Measurements from ENCODE around the gene MED31.
A peak's percentile ranks its signal among the peaks of the same experiment; 100 is the strongest.
"Not testable (repeated sequence)": the region's sequence is repeated elsewhere in the genome, so short reads cannot be mapped to it uniquely, and the experiment has no call there.

Gene MED31

DNA sequence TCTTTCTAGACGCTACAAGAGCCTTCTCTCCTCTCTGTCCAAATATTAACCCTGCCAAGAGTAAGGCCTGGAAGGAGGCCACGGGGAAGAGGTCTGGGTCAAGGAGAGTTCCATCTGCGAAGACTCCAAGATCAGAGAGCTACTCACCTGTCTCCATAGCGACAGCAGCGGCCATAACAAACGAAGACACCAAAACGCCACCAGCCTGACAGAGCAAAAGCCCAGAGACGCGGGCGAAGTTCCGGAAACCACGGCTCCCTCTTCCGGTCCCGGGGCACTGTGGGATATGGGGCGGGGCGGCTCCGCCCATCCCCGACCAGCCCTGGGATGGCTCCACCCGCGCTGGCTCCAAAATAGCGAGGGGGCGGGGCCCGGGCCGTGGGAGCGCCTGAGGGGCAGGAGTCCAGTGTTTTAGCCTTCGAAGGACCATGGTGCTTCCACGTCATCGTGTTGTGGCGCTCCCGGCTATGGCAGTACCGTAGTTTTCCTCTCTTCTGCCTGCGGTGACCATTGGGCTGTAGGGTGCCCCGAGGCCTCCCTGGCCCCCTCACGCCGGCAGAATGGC is at the start of gene MED31, which contains the start of gene C17orf100:
Gene MED31, minus strand, starts transcription at position 252 of the 565 bp plus-strand sequence. Its CDS starts 77 bp downstream, at position 175.
Gene C17orf100, plus strand, starts transcription at position 409 of the 565 bp plus-strand sequence. Its CDS starts 152 bp downstream, at position 561.
- peak; percentile 87 to 89 for DNase-seq (ENCODE audit: low read depth in 2 of 2)

DNA sequence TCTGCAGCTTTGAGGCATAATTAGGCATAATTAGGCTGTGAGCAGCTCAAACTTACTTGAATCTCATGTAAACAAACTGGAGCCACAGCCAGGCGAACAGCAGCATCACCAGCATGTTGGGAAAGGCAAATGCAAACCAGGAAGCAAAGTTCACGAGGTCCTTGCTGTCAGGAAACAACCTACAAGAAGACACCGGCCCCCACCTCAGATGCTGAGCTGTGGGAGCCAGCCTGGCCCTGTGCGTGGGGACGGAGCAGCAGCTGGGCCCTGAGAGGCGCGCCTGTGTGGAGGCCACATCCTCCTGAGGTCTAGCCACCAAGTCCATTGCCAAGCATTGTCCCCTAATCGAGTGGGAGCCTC is 49.5 kb upstream of the MED31 start:
- no peak for DNase-seq (ENCODE audit: low read depth in 2 of 2)

DNA sequence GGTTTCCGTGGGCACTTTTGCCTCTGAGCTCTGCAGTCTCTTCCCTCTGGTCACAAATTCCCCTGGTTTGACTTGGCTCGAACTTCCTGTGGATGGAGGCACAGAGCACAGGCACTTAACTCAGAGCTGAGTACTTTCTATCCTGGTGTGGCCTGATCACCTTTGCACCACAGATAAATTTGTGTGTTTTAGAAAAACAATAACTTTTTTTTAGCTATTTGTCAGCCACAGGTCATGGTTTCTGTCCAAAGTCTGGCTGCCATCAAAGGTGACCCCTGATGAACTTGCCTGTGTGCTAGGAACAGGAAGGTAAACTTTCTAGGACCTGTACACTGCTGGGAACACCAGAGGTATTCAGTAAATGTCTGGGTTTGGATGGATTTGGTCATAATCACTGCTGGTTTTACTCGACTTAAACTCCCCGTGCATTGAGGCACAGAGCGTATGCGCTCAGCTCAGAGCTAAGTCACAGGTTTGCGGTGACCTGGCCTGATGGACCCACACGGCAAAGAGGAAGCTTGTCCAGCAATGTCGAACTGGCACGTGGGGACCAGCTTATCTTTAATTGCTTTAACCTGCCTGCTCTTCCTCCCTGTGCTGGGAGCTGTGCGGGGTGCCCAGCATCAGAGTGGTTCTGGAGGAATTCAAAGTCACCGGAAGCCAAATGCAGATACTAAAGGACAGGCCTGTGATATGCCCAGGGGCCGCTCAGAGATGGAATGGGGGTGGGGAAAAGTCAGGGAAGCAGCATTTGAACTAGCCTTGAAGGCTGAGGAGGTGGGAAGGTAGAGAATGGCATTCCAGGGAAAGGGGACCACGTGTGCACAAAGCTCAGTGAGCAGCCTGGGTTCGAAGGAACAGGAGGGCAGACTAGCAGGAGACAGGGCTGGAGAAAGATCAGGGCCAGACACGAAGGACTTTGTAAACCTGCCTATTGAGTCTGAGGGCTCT is 48.9 kb upstream of the MED31 start:
- no peak for DNase-seq (ENCODE audit: low read depth in 2 of 2)

DNA sequence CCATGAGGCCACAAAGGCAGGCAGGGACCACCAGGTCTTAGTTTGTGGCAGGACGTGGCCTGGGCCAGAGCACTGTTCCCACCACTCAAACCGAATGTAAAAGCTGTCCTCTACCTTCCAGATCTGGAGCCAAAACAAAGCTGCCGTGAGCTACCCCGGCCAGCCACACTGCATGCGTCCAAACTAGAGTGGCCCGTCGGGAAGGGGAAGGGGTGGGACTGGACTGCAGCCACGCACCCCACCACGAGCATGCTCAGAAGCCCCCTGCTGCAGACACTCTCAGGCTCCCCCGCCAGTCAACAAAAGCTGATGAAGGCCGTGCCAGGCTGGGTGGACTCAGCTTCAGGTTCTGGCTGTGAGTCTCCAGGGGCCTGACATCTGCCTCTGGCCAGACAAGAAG is 46.6 kb upstream of the MED31 start:
- no peak for DNase-seq (ENCODE audit: low read depth in 2 of 2)

DNA sequence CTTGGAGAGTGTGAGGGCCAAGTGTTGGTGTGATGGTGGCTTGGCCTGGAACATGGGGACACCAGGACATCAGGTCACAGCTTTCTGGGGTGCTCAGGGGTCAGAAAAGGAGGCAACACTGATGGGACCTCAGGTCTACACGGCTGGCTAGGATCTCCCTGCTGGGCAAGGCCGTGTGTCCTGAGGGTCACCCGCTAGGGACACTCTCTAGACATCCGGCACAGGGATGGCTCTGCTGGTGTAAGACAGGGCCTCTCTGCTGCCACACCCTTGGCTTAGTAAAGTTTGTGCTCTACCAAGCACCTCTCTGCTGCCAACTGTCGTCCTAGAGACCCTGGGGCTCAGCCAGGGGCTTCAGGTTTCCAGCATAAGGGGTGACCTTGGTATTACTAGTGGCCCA is 45.5 kb upstream of the MED31 start:
- no peak for DNase-seq (ENCODE audit: low read depth in 2 of 2)

DNA sequence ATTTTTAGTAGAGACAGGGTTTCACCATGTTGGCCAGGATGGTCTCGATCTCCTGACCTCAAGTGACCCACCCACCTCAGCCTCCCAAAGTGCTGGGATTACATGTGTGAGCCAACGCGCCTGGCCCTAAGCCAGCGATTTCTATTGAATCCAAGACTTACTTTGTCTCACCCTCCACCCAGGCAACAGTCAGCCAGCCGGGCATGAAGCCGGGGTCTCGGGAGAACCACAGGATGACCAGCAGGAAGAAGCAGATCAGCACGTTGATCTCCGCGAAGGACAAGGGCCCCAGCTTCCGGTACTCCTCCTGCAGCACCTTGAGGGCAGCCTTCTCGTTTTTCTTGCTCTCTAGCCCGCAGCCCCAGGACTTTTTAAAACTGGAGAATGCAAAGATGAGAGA is 44.2 kb upstream of the MED31 start:
- DNase-seq (ENCODE audit: low read depth in 2 of 2), result no peak

DNA sequence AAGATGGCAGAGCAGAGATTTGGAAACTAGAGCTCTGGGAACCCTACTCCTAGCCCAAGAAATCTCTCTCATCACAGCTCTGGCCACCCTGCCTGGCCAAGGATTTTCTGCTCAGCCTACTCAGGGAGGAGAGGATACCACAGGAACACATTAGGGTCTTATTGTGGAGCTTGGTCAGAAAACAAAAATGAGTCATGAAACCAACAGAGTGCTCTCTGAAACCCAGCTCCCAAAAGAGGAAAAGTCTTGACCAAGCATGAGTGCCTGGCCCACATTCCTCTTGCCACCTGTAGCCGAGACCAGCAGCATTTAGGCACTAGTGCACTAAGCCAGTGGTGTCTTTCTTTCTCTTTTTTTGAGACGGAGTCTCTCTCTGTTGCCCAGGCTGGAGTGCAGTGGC is 43.6 kb upstream of the MED31 start:
- DNase-seq (ENCODE audit: low read depth in 2 of 2), result no peak

DNA sequence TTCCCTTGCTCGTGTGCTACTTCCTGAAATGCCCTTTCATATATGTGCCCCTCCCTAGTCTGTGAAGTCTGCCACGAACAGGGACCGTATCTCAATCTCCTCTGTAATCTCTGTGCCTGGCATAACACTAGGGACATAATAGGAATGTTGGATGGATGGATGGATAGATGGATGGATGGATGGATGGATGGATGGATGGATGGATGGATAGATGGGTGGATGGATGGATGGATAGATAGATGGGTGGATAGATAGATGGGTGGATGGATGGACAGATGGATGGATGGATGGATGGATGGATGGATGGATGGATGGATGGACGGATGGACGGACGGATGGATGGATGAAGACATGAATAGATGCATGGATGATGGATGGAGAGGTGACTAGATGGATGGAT is 40.6 kb upstream of the MED31 start:
- DNase-seq (ENCODE audit: low read depth in 2 of 2), result not testable (repeated sequence)

DNA sequence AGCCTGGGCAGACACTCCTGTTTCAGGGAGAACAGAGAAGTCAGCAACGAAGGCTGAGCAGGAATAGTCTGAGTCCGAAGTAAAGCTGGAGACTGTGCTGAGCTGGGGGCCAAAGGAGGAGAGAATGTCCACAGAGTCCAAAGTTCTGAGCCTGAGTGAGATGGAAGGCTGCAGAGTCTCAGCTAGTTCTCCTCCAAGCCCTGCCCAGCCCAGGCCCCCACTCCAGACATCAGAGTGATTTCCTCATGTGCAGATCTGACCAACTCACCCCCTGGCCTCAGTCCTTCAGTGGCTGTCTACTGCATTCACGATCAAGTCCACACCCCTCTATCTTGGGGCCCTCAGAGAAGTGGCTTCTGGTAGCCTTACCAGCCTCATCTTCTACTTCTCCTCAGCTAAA is 40.1 kb upstream of the MED31 start:
- no peak for DNase-seq (ENCODE audit: low read depth in 2 of 2)

DNA sequence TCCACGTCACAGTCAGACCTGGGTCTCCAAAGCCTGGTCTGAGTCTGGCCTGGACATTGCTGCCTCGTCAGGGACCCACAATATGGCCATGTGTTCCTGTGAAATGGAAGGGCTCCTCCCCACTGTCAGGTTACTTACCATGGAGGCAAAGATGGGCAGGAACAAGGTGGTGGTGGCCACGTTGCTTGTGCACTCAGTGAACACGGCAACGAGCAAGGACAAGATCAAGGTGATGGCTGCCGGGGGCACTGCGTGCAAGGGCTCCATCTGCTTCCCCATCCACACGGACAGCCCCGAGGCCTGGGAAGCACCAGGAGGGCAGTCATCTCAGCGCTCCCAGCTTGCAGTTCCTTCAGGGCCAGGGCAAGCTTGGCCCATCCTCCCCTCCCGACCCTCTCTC is 39.2 kb upstream of the MED31 start:
- no peak for DNase-seq (ENCODE audit: low read depth in 2 of 2)

DNA sequence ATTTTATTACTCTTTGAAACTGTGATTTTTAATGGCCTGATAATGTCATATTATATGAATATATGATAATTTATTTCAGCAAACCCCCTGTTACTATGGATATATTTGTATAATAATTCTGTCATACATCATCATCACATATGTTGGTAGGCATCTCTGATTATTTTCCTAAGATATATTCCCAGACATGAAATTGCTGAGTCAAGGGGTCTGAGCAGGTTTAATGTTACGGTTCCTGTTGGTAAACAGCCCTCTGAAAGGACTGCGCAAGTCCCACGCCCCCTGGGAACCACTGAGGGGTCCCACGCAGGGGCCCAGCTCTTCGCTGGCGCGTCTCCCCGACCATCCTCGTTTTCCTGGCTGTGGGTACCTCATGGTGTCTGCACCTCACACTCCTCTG is 37.5 kb upstream of the MED31 start:
- DNase-seq (ENCODE audit: low read depth in 2 of 2), result no peak

DNA sequence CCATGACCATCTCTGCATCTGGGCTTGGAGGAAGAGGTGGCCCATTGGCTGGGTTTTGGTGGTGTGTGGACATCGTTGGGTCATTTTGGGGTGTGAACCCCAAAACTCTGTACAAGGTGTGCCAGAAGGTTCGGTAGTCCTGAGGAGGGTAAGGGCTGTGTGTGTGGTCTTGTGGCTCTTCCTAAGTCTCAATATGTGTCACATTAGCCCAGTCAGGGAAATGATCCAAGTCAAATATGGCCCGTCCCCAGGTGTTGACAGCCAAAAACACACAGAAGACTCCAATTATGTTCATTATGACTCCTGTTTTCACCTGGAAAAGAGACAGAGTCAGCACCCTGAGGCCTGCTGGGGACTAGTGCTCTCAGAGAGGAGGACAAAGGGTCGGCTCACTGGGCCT is 34.6 kb upstream of the MED31 start:
- no peak for DNase-seq (ENCODE audit: low read depth in 2 of 2)

DNA sequence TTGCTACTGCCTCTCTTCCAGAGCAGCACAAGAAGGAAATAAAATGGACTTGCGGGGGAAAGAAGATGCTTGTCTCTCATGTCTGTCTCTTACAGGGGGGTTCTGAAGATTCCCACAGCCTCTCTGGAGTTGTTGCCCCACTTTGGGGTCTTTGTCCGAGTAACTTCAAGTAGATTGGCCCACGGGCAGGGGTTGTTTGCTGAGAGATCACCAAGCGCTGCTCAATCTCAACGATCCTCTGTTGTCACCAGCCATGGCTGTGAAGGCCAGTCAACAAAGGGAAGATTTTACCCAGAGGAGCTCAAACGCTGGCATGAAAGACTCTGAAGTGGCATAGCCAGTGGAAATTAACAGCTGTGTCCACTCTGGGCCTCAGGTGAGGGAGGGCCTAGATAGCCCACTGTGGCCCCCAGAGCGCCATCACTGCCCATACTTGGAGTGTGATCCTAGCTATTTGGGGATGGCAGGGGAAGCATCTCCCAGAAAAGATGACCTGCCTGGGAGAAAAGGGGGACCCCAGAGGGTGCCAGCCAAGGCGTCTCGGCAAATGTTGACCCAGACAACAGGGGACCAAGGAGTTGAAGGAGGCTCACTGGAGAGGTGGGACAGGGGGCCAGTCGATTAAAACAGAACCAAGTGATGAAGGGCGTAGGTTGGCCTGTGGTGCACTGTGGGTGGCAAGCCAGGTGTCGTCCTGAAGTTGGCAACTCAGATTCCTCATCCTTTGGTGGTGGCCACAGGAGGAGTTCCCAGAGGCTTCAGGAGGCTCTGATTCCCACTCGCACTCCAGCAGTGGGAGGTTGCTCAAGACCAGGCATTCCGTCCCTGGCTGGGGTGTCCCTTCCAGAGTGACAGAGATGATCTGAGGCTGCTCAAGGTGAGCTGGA is 33.7 kb upstream of the MED31 start:
- DNase-seq (ENCODE audit: low read depth in 2 of 2), result no peak

DNA sequence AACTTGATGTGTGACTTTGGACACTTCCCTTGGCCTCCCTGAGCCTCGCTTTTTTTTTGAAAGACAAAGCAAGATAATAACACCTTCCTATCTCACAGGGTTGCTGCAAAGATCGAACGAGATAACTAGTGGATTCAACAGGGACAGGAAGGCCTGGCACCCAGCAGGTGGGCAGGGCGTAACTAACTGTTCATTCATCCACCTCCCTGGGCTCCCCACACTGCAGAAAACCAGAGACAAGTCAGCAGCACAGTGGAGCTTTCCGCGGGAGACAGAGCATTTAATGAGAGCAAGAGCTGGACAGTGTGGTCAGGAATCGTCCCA is 33.0 kb upstream of the MED31 start:
- DNase-seq (ENCODE audit: low read depth in 2 of 2), result no peak

DNA sequence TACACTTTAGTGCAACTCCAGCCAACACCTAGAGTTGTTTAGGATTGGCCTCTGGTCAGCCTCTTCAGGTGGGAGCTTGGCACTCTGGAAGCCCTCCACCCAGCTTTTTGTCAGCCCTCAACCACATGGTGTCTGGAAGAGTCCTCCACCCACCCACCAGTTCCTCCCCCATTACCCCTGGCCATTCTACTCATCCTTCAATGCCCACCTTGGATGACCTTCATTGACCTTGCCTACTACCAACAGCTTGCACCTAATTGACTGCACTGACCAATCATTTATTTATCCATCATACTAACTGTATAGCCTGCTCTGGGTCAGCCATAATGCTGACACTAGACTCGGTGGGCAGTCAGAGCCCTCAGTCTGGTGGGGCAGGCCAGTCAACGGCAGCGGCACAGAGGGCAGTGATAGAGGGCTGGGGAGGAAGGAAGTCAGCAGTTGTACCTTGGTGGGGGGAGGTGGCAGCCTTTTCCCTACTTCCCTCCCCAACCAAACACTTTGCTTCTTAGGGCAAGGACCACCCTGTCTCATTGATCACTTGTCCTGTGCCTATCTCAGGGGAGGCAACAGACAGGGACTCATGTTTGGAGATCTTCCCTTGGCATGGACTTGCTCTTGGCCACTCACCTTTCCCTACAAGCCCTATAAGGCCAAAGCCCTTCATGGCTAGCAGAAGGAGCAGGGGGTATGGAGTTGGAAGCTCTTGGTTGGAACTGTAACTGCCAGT is 32.5 kb upstream of the MED31 start:
- no peak for DNase-seq (ENCODE audit: low read depth in 2 of 2)

DNA sequence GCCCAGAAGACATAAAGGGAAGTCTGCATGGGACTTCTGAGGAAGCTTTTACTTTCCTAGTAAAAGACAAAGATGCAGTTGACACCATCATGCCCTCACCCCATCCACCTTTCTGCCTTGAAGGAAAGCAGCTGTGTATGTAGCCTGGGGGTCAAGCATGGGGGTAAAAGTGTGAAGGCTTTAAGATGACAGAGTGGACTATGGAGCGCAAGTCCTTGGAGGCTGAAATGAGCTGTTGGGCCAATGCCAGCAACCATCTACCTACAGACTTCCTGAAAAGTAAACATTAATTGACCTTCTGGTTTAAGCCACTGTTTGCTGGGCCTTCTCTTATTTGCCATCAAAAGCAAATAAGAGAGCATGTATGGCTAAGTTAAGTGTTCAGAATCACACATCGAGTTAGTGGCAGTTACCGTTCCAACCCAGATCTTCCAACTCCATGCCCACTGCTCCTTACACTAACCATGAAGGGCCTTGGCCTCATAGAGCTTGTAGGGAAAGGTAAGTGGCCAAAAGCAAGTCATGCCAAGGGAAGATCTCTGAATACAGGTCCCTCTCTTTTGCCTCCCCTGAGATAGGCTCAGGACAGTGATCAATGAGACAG is 31.8 kb upstream of the MED31 start:
- DNase-seq (ENCODE audit: low read depth in 2 of 2), result no peak

DNA sequence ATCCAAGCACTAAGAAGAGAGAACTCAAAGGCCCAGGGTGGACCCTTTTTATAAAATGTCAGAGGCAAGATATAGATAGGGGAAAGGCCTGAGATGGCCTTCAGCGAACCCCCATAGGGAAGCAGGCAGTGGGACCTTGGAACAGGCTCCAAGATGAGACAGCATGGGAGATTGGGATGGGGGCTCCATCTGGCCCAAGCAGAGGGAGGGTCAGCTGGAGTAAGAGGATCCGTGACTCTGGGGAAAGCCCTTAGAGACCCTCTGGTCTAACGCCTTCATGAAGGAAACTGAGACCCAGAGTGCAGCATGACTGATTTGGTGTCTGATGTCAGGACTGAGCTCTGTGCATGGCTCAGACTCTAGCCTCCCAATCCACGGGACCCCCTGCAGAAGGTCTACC is 30.9 kb upstream of the MED31 start:
- DNase-seq (ENCODE audit: low read depth in 2 of 2), result no peak

DNA sequence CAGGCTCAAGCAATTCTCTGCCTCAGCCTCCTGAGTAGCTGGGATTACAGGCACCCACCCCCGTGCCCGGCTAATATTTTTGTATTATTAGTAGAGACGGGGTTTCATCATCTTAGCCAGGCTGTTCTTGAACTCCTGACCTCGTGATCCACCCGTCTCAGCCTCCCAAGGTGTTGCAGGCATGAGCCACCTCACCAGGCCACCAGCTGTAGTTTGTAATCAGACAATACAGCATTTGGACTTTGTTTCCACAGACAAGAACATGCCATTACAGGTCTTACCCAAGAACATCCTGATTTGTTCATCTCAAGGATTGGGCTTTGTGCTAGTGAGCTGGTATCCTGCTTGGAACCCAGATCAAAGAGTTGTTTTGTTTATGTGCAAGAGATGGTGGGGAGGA is 30.3 kb upstream of the MED31 start:
- no peak for DNase-seq (ENCODE audit: low read depth in 2 of 2)

DNA sequence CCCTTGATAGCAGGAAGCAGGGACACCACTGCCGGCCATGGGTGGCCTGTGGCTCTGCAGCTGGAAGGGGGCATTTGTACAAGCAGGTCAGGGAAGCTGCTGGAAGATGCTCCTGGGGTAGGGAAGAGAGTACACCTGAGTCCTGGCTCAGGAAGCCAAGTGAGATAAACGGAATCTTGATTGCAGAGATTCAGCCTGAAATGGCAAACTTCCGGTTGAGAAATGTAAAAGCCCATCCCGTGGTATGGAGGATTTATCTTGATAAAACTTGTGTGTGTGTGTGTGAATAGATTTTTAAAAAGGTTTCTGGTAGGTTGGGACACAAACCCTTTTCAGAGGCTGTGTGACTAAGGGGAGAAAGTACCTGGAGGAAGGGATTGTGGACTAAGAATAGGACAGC is 29.8 kb upstream of the MED31 start:
- no peak for DNase-seq (ENCODE audit: low read depth in 2 of 2)

DNA sequence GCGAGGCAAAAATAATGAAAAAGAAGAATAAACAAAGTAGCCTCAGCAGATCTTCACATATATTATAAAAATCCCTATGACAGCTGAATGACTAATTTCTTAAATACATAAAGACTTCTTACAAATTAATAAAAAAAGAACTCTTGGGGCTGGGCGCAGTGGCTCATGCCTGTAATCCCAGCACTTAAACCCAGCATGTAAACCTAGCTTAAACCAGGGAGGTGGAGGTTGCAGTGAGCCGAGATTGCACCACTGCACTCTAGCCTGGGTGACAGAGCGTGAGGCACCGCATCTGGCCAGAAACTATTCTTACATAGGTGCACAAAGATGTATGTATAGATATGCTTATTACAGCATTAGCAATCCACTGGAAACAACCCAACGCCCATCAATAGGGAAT is 27.8 kb upstream of the MED31 start:
- no peak for DNase-seq (ENCODE audit: low read depth in 2 of 2)

DNA sequence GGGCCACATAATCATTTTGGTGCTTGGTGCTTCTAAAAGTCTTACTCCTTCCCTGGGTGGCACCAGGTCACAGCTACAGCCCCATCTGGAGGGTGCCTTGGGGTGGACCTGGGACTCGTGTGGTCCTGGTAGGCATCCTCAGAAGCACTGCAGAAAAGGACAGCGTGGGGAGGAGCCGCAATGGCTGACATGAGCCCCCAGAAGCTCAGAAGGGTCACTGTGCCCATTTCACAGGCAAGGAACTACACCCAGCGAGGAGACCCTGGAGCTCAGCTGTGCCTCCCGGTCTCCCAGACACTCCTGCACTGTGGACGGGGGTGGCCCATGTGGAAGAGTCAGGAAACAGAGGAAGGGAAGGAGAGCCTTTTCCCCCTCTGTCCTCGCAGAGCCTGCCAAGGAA is 26.5 kb upstream of the MED31 start:
- no peak for DNase-seq (ENCODE audit: low read depth in 2 of 2)
